Measurements from ENCODE around the gene OPRM1.

- TF ChIP-seq GATA2 (IDR thresholded peaks at IDR 0.05; ENCODE audit: low read depth, low read length) = no peak
- no peak for TF ChIP-seq GATA3 (IDR thresholded peaks at IDR 0.05; ENCODE audit: low read depth, low read length)
These were observed 179.7 kb downstream of the OPRM1 start for GRCh38 chr6:154218787-154219186.

Data from SH-SY5Y (cell line).